ENCODE results near the gene ITGA1. TPM values are rescaled to one million over a fixed set of nuclear protein-coding genes. Genes with fewer than 3 reads are reported as not detected.

The ITGA1 gene
- total RNA-seq, 4 donors from 2014 or later = 41.8 to 94.0 (median 69.6) TPM

DNA sequence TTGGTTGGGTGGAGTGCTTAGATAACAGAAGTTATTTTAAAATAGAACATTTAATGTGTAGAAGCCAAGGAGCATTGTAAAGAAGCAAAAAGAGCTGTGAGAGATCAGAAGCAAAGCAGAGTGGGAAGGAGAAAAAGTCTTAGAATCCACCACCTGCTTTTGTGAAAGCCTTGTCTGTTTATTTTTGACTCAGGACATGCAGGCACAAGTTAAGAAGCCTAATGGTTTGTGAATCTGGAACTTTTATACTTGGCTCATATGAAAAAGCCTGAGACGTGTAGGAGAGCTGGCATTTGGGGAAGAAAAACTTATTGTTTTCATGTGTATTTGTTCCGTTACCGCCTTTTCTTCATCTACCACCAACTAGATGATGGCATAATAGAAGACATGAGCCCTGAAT is 163.0 kb downstream of the ITGA1 start:
- TF ChIP-seq POLR2A (IDR thresholded peaks at IDR 0.05) = no peak
- TF ChIP-seq, protein P1, sequence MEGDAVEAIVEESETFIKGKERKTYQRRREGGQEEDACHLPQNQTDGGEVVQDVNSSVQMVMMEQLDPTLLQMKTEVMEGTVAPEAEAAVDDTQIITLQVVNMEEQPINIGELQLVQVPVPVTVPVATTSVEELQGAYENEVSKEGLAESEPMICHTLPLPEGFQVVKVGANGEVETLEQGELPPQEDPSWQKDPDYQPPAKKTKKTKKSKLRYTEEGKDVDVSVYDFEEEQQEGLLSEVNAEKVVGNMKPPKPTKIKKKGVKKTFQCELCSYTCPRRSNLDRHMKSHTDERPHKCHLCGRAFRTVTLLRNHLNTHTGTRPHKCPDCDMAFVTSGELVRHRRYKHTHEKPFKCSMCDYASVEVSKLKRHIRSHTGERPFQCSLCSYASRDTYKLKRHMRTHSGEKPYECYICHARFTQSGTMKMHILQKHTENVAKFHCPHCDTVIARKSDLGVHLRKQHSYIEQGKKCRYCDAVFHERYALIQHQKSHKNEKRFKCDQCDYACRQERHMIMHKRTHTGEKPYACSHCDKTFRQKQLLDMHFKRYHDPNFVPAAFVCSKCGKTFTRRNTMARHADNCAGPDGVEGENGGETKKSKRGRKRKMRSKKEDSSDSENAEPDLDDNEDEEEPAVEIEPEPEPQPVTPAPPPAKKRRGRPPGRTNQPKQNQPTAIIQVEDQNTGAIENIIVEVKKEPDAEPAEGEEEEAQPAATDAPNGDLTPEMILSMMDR (IDR thresholded peaks at IDR 0.05) = no peak
- DNase-seq = no peak
- no peaks in the 10 kb centered on the region for H3K27me3 ChIP-seq
- no peaks in the 10 kb centered on the region for H3K4me1 ChIP-seq
- H3K4me3 ChIP-seq = no peak overlapping the region
- H3K27ac ChIP-seq = no peak overlapping the region
- intact Hi-C loops (cut with DNase I; ENCODE audit: low total_unique reads) = no loop called here
- no peaks in the 10 kb centered on the region for H3K36me3 ChIP-seq
- H3K9me3 ChIP-seq = no peaks in the 10 kb centered on the region

DNA sequence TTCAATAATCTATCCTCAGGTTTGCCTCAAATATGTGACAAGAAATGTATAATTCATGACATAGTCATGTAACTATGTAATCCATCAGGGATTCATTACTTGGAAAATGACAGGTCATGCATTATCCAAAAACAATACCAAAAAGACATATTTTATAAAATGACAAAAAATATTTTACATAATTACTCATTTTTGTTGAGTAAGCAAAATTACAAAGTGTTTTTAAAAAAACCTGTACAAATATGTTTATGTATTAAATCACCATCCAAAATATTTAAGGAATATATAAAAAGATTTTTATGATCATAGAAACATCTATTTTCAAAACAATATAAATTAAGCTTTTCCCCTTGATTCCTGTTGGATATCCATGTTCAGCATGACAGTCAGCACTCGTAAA is 164.8 kb downstream of the ITGA1 start:
- TF ChIP-seq, protein P1 (IDR thresholded peaks at IDR 0.05) = no peak
- TF ChIP-seq POLR2A (IDR thresholded peaks at IDR 0.05) = no peak
- H3K4me1 ChIP-seq = no peaks in the 10 kb centered on the region
- no peaks in the 10 kb centered on the region for H3K9me3 ChIP-seq
- no peak overlapping the region for H3K27ac ChIP-seq
- no peaks in the 10 kb centered on the region for H3K36me3 ChIP-seq
- H3K4me3 ChIP-seq = no peak overlapping the region
- intact Hi-C loops (cut with DNase I; ENCODE audit: low total_unique reads) = no loop called here
- H3K27me3 ChIP-seq = no peaks in the 10 kb centered on the region
- DNase-seq = no peak

DNA sequence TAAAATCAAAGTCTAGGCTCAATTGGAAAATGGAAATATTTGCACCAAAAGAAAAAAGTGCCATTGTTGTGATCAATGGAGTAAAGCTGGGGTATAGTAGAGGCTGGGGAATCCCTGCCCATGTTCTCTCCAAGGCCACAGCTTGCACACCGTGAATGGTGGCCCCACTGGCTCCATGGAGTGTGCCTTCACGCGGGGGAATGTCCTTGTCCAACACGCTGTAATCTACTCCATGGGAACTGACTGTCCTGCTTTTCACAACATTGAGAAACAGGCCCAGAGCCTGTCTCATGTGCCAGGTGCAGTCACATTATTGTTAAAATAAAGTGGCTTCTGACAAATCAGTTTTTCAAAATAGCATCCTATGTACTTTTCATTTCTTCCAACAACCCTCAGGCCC is 168.3 kb downstream of the ITGA1 start:
- DNase-seq = no peak
- intact Hi-C loops (cut with DNase I; ENCODE audit: low total_unique reads) = no loop called here

DNA sequence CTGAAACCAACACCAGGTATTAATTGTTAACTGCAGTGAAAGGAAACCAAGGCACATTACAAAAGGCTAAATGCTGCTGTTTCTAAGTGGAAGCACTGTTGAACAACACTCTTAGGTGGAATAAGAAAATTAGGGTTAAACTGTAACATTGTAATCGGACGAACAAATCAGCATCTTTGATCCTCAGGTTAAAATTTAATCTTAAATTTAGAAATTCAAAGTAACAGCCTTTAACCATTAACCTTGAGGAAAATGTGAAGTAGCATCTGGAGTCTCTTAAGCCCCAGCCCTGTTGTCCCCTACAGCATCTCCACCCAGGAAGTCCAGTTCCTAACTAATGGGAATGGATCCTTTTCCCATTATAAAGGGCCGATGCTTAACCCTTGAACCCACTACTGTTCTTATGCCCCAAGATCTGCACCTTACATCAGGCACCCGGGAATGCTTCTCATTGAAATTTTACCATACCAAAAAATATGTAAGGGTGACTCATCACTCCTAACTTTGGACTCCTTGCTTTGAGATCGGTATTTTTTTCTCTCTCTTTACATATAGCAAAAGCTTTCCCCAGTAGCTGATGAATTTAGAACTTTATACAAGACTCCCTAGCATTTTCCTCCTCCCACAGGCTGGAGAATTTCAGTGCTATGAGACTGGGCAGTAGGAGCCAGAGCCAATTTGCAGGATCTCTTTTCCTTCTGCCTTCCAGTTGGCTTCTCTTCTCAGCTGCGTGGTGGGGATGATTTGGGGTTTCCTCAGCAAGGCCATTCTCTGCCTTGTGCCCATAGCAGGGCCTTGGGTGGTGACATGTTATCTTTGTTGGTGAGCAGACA is 169.4 kb downstream of the ITGA1 start:
- intact Hi-C loops (cut with DNase I; ENCODE audit: low total_unique reads) = no loop called here

More for the DNA sequence above, 168.3 kb downstream of the ITGA1 start:
- Histone ChIP-seq H3K4me1 (no peaks in the 10 kb centered on the region), H3K9me3 (no peaks in the 10 kb centered on the region), H3K4me3 (no peak overlapping the region), H3K27ac (no peak overlapping the region), H3K27me3 (no peaks in the 10 kb centered on the region), H3K36me3 (no peaks in the 10 kb centered on the region)
- TF ChIP-seq, protein P1 (IDR thresholded peaks at IDR 0.05) = no peak
- TF ChIP-seq POLR2A (IDR thresholded peaks at IDR 0.05) = no peak

DNA sequence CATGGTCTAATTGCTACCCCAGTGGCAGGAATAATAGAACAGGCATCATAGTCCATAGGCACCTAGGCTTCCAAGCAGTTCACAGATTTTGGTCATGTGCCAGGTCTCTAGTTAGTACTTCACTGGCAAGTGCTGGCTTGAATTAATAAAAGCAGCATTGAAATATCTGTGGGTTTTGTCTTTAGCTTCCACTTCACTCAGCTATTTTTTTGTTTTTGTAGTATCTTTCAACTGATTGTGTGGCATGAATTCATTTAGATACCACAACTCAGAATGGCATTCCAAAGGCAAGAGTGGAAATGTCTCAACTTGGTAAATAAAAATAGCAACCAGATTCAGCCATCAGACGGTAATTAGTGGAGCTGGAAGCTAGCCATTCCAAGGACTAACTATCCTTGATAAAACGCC is 173.6 kb downstream of the ITGA1 start:
- no peak overlapping the region for H3K27ac ChIP-seq
- H3K4me3 ChIP-seq = no peak overlapping the region
- H3K36me3 ChIP-seq = no peaks in the 10 kb centered on the region
- intact Hi-C loops (cut with DNase I; ENCODE audit: low total_unique reads) = no loop called here
- no peak for TF ChIP-seq POLR2A (IDR thresholded peaks at IDR 0.05)
- DNase-seq = no peak
- H3K27me3 ChIP-seq = no peaks in the 10 kb centered on the region
- no peaks in the 10 kb centered on the region for H3K4me1 ChIP-seq
- no peaks in the 10 kb centered on the region for H3K9me3 ChIP-seq

More for the DNA sequence above, 169.4 kb downstream of the ITGA1 start:
- Histone ChIP-seq H3K4me3 (no peak overlapping the region), H3K4me1 (no peaks in the 10 kb centered on the region), H3K9me3 (no peaks in the 10 kb centered on the region), H3K36me3 (no peaks in the 10 kb centered on the region), H3K27ac (no peak overlapping the region), H3K27me3 (no peaks in the 10 kb centered on the region)
- TF ChIP-seq, protein P1 (IDR thresholded peaks at IDR 0.05) = no peak
- no peak for TF ChIP-seq POLR2A (IDR thresholded peaks at IDR 0.05)
- DNase-seq = no peak
